Ishikawa (cell line): ENCODE data around the gene GPT2.

Source experiments
- CEBPB ChIP-seq: IDR thresholded peaks from 2 replicates; pipeline ENCODE4 v1.6.1; 2012
- CREB1 ChIP-seq: IDR thresholded peaks from 2 replicates; pipeline ENCODE4 v1.6.1; 2012; ENCODE audit warnings: low read depth
- EGR1 ChIP-seq: IDR thresholded peaks from 2 replicates; pipeline ENCODE4 v1.6.1; 2012
- EP300 ChIP-seq: IDR thresholded peaks from 2 replicates; pipeline ENCODE4 v1.6.1; 2012; ENCODE audit warnings: borderline replicate concordance
- FOXM1 ChIP-seq: IDR thresholded peaks from 2 replicates; pipeline ENCODE4 v1.6.1; 2012; ENCODE audit warnings: low read depth, borderline replicate concordance
- NFIC ChIP-seq: IDR thresholded peaks from 2 replicates; pipeline ENCODE4 v1.6.1; 2012
- RAD21 ChIP-seq: IDR thresholded peaks from 2 replicates; pipeline ENCODE4 v1.6.1; 2012; ENCODE audit warnings: low read depth
- TAF1 ChIP-seq: IDR thresholded peaks from 2 replicates; pipeline ENCODE4 v1.6.1; 2012; ENCODE audit warnings: low read depth, mild to moderate bottlenecking
- TCF12 ChIP-seq: IDR thresholded peaks from 2 replicates; pipeline ENCODE4 v1.6.1; 2012; ENCODE audit warnings: low read depth
- TEAD4 ChIP-seq: IDR thresholded peaks from 2 replicates; pipeline ENCODE4 v1.6.1; 2012
- YY1 ChIP-seq: IDR thresholded peaks from 2 replicates; pipeline ENCODE4 v1.6.1; 2012; ENCODE audit warnings: low read depth
- ZBTB7A ChIP-seq: IDR thresholded peaks from 2 replicates; pipeline ENCODE4 v1.6.1; 2012; ENCODE audit warnings: low read depth
- TF ChIP-seq, protein P1 (sequence below): IDR thresholded peaks from 2 replicates; pipeline ENCODE4 v1.6.1; 2012; ENCODE audit warnings: low read depth, mild to moderate bottlenecking
- TF ChIP-seq, protein P2 (sequence below): IDR thresholded peaks from 2 replicates; pipeline ENCODE4 v1.6.1; 2012
- TF ChIP-seq, protein P3 (sequence below): IDR thresholded peaks from 2 replicates; pipeline ENCODE4 v1.6.1; 2012

The GPT2 gene

DNA sequence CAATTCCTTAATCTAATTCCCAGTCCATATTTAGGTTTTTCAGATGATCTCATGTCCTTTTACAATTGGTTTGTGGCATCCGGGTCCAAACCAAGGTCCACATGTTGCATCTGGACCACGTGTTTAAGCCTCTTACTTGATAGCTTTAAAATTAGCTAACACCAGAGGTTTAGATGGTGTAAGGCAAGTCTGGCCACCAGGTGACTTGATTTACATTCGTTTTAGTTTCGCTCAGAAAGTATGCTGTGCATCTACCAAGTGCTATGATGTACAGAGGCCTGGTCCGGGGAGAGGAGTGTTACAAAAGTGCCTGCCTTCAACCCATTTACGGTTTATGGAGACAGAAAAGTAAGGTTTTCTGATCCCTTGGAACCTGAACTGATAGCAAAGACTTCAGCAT lies 90.2 kb downstream of the GPT2 start:
- TF ChIP-seq, protein P1, sequence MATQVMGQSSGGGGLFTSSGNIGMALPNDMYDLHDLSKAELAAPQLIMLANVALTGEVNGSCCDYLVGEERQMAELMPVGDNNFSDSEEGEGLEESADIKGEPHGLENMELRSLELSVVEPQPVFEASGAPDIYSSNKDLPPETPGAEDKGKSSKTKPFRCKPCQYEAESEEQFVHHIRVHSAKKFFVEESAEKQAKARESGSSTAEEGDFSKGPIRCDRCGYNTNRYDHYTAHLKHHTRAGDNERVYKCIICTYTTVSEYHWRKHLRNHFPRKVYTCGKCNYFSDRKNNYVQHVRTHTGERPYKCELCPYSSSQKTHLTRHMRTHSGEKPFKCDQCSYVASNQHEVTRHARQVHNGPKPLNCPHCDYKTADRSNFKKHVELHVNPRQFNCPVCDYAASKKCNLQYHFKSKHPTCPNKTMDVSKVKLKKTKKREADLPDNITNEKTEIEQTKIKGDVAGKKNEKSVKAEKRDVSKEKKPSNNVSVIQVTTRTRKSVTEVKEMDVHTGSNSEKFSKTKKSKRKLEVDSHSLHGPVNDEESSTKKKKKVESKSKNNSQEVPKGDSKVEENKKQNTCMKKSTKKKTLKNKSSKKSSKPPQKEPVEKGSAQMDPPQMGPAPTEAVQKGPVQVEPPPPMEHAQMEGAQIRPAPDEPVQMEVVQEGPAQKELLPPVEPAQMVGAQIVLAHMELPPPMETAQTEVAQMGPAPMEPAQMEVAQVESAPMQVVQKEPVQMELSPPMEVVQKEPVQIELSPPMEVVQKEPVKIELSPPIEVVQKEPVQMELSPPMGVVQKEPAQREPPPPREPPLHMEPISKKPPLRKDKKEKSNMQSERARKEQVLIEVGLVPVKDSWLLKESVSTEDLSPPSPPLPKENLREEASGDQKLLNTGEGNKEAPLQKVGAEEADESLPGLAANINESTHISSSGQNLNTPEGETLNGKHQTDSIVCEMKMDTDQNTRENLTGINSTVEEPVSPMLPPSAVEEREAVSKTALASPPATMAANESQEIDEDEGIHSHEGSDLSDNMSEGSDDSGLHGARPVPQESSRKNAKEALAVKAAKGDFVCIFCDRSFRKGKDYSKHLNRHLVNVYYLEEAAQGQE = no peak
- TF ChIP-seq CEBPB (no peak), CREB1 (no peak), ZBTB7A (no peak), EP300 (no peak), TEAD4 (no peak), YY1 (no peak), TCF12 (no peak), RAD21 (no peak), TAF1 (no peak), NFIC (no peak), FOXM1 (no peak), EGR1 (no peak)
- TF ChIP-seq, protein P2, sequence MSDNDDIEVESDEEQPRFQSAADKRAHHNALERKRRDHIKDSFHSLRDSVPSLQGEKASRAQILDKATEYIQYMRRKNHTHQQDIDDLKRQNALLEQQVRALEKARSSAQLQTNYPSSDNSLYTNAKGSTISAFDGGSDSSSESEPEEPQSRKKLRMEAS = no peak
- TF ChIP-seq, protein P3, sequence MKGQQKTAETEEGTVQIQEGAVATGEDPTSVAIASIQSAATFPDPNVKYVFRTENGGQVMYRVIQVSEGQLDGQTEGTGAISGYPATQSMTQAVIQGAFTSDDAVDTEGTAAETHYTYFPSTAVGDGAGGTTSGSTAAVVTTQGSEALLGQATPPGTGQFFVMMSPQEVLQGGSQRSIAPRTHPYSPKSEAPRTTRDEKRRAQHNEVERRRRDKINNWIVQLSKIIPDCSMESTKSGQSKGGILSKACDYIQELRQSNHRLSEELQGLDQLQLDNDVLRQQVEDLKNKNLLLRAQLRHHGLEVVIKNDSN = no peak

DNA sequence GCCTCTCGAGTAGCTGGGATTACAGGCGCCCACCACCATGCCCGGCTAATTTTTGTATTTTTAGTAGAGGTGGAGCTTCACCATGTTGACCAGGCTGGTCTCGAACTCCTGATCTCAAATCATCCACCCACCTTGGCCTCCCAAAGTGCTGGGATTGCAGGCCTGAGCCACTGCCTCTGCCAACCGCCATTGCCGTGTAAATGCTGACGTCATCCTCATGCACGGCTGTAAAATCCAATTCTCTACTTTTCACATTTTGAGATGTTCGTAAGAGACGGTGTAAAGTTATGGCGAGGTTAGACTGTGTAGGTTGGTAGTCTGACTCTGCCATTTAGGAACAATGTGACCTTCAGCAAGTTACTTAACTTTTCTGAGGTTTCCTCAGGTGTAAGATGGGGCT lies 91.0 kb downstream of the GPT2 start:
- TF ChIP-seq RAD21 = no peak
- no peak for TF ChIP-seq ZBTB7A
- TF ChIP-seq EGR1 = no peak
- TF ChIP-seq FOXM1 = no peak
- TF ChIP-seq NFIC = no peak

DNA sequence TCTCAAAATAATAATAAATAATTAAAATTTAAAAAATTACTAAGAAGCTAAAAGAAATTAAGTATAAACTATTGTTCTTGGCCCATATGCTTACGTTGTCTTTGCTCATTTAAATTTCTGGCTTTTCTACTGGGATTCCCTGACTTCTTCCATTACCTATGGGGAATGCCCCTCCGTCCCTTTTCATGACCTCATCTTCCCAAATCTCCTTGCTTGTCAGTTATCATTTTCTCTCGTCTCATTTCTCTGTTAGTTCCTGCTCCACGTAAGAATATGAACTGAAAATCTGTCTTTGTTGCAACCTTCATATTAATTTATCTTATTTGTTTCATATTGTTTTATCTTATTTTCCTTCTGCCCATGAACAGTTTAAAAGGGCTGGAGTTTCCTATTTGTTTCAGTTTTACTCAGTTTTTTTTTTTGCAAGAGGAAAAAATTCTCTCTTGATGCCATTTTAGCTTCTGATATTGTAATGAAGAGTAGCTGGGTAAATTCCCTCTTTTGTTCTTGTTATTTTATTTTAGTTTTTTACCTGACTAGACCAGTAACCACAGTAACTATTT lies 91.8 kb downstream of the GPT2 start:
- TF ChIP-seq, protein P3 = no peak
- TF ChIP-seq TEAD4 (no peak), EGR1 (no peak), RAD21 (no peak), CEBPB (no peak)
- TF ChIP-seq, protein P1 = no peak

DNA sequence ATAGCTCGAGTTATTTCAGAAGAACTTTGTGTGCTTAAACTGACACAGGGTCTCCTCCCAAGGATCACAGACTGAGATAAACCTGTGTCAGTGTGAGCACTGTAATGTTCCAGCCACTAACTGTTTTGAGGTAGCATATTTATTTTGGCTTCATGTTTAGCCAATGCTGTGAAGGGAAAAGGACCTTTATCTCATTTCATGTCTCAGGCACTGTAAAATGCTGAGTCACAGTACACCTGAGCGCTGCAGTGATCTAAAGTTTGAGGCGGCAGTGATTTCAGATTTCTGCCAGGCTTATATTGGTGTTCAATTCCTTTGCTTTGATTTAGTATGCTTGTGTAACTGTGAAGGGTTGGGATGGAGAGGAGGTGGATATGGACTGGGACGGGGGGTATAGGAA lies 92.4 kb downstream of the GPT2 start:
- TF ChIP-seq CEBPB = no peak
- TF ChIP-seq CREB1 = no peak
- TF ChIP-seq, protein P3 = no peak
- TF ChIP-seq EGR1 = no peak
- no peak for TF ChIP-seq FOXM1
- TF ChIP-seq TEAD4 = no peak
- TF ChIP-seq TCF12 = no peak
- no peak for TF ChIP-seq NFIC
- no peak for TF ChIP-seq YY1
- TF ChIP-seq, protein P1 = no peak
- TF ChIP-seq, protein P2 = no peak
- no peak for TF ChIP-seq TAF1
